Uterus (tissue), 2 donors: ENCODE results near the gene OBP2A.

Experiments used
- POLR2A ChIP-seq, 2 donors: fragments of 450-650 bp; IDR thresholded peaks; one replicate each; pipeline ENCODE4 v1.6.1; 2016; ENCODE audit warnings: antibody characterized with exemption in 2 of 2, mild to moderate bottlenecking in 1 of 2, moderate library complexity in 1 of 2
- TF ChIP-seq, protein P1 (sequence below), 4 experiments: fragments of 200-600 bp in 2 of 4; fragments of 450-650 bp in 2 of 4; sonication (generic) in 2 of 4; IDR thresholded peaks; one replicate each; pipeline ENCODE4 v1.5.1; 2016 to 2019; ENCODE audit warnings: antibody characterized with exemption in 4 of 4, mild to moderate bottlenecking in 2 of 4, moderate library complexity in 1 of 4

DNA sequence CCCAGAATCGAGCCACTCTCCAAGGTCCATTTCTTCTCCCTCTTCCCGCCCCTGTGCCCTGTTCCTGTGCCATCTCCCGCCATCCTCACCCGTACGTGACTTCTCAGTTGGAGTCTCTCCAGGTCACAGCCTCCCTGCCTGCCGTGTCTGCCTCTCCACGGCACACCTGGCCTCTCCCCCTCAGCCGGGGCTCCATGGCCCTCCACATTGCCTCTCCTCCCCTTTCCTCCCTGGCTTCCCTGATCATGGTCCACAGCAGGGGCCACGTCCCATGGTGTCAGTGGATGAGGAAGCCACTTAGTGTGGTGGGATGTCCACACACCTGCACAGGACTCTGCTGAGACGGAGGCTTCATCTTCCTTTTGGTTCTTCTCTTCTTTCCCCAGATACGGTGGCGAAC, 17.9 kb downstream of the OBP2A start:
- TF ChIP-seq POLR2A (IDR thresholded peaks at IDR 0.05), result no peak
- TF ChIP-seq, protein P1, sequence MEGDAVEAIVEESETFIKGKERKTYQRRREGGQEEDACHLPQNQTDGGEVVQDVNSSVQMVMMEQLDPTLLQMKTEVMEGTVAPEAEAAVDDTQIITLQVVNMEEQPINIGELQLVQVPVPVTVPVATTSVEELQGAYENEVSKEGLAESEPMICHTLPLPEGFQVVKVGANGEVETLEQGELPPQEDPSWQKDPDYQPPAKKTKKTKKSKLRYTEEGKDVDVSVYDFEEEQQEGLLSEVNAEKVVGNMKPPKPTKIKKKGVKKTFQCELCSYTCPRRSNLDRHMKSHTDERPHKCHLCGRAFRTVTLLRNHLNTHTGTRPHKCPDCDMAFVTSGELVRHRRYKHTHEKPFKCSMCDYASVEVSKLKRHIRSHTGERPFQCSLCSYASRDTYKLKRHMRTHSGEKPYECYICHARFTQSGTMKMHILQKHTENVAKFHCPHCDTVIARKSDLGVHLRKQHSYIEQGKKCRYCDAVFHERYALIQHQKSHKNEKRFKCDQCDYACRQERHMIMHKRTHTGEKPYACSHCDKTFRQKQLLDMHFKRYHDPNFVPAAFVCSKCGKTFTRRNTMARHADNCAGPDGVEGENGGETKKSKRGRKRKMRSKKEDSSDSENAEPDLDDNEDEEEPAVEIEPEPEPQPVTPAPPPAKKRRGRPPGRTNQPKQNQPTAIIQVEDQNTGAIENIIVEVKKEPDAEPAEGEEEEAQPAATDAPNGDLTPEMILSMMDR (IDR thresholded peaks at IDR 0.05), result no peak
